ENCODE measurements around the gene EID3.

GRCh38 chr12:104312654-104313053 is 9.1 kb downstream of the EID3 start:
- TF ChIP-seq CTCF (IDR thresholded peaks at IDR 0.05) (no peak), POLR2AphosphoS5 (IDR thresholded peaks at IDR 0.05) (no peak)
